ENCODE measurements around the gene TPSB2.

The TPSB2 gene

GRCh38 chr16:1182950-1183907 is 46.8 kb downstream of the TPSB2 start:
- DNase-seq (ENCODE audit: low read depth), result no peak

- DNase-seq (ENCODE audit: low read depth), result peak; percentile 12
These were observed 47.7 kb downstream of the TPSB2 start for GRCh38 chr16:1182316-1182671.

DNA sequence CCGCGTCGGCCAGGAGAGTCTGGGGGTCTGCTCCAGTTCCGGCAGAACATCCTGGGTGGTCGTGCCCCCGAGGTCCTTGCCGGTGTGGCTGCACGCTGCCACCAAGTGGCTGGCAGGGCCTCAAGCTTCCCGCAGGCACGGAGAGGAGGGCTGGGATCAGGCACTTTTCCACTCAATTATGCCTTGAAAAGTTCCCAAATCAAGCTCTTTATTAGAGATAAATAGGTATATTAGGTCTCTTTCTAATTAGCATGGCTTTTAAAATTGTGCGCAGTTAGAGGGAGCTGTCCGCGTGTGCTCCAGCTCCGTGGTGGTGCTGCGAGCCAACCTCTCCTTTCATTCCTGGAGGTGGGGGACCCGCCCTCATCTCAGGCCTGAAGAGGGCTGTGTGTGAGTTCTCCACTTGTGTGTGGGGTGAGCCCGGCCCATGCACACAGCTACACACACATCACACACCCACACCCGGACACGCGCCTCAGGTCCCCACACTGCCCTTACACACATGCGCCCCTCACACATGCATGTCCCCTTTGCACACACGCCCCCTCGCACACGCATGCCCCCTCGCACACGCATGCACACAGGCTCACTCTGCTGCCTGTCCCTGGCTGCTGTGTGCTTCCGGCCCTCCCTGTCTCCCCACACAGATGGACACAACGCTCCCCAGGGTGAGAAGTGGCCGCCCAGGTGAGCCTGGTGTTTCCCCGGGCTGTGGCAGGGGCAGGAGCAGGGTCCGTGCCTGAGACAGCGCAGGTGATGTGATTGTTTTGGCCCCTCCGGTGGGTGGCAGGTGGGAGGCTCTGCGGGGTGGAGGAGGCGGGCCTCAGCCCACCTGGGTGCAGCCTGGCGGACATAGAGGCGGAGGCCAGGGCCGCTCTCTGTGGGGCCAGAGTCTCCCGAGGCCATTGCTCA is 48.3 kb downstream of the TPSB2 start:
- DNase-seq (ENCODE audit: low read depth), result no peak

DNA sequence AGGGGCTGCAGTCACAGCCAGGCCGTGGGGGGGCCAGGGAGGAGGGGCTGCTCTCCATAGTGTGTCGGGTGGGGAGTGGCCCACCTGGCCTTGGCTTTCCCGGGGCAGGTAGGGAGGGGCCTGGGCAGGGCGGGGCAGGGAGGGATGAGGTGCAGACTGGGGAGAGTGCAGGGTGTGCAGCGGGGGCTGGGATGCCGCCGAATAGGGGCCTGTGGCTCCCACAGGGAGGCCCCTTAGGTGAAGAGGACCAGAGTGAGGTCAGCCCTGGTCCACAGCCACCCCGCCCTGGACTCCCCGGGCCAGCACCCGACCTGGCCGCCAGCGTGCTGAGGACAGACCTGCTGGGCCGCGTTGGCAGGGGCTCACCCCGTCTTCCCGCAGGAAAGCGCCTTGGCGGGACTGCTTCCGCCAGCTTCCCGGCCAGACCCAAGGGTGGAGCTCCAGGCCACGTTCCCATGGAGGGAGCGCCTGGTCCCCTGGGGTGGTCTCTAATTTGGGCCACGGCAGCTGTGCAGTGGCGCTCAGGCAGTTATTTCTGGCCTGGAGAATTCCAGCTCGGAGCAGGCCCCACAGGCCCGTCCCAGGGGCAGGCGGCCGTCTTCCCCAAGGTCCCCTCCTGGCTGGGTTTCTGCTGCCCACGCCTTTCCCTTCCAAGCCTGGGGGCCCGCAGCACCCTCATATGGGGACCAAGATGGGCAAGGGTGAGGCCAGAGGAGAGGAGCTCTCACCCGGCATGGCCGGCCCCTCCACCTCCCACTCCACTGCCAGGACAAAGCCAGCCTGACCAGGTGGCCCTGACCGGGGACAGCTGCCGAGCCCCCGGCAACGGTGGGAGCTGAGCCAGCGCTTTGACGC is 49.2 kb downstream of the TPSB2 start:
- no peak for DNase-seq (ENCODE audit: low read depth)
